GM12878 (cell line): ENCODE data around the gene CHD9. TPM values are rescaled to one million over a fixed set of nuclear protein-coding genes. Genes with fewer than 3 reads are reported as not detected.

Source experiments
- ATAC-seq: fragments of 200-7000 bp; cut with Tn5 transposase; 3 replicates; pipeline ENCODE4 v1.9.1; 2020; ENCODE audit warnings: mild to moderate bottlenecking, moderate library complexity
- BruUV-seq: library from RNA; stranded (reverse); fragments of 400-500 nt; replicated peaks from 2 replicates; lab custom pipeline; 2021; lab: Mats Ljungman, UMichigan
- CTCF ChIA-PET: fragments of 300-600 bp; sonication (Branson Sonifier 250); formaldehyde crosslinking; extraction: SDS; loops from one replicate; lab custom pipeline; 2021; ENCODE audit warnings: inconsistent platforms; lab: Yijun Ruan, JAX
- POLR2A ChIA-PET: fragments of 350-600 bp; formaldehyde crosslinking; extraction: SDS; loops from one replicate; lab custom pipeline; 2021; ENCODE audit warnings: inconsistent platforms; lab: Charles Lee
- RAD21 ChIA-PET: fragments of 300-600 bp; sonication (Branson Sonifier 250); formaldehyde crosslinking; loops from one replicate; lab custom pipeline; 2023; ENCODE audit warnings: antibody characterized with exemption; ENCODE audit not compliant: unreplicated experiment; lab: Charles Lee
- SMC1A ChIA-PET: fragments of 300-600 bp; sonication (Branson Sonifier 250); formaldehyde crosslinking; loops from one replicate; lab custom pipeline; 2023; ENCODE audit not compliant: unreplicated experiment, uncharacterized antibody; lab: Charles Lee
- DNase-seq: peaks from one replicate; pipeline ENCODE4 v3.0.0-alpha.2; 2011; ENCODE audit warnings: low read depth, low spot score
- FAIRE-seq: peaks from 3 replicates; lab custom pipeline; 2011; peaks lifted over from hg19 to GRCh38; lab: Jason Lieb, UNC
- H2AFZ ChIP-seq: 2 replicates; pipeline ENCODE4 v1.6.0; 2011; ENCODE audit warnings: low read depth, low read length, control low read depth; ENCODE audit not compliant: control insufficient read depth
- H3K27ac ChIP-seq: 2 replicates; pipeline ENCODE4 v1.5.1; 2011; ENCODE audit warnings: control low read depth; ENCODE audit not compliant: control insufficient read depth, insufficient read depth
- H3K27me3 ChIP-seq, 2 experiments: replicated peaks in 1 of 2; 2 replicates each; pipeline versions ENCODE4 v1.6.0 to v1.6.1; 2011; ENCODE audit warnings: low read length in 1 of 2; ENCODE audit not compliant: control insufficient read depth in 2 of 2, insufficient read depth in 2 of 2
- H3K36me3 ChIP-seq, 2 experiments: 2 replicates each; pipeline ENCODE4 v1.5.1; 2011; ENCODE audit warnings: low read length in 1 of 2; ENCODE audit not compliant: control insufficient read depth in 2 of 2, insufficient read depth in 2 of 2
- H3K4me1 ChIP-seq: 2 replicates; pipeline ENCODE4 v1.6.1; 2011; ENCODE audit warnings: mild to moderate bottlenecking, low read length, moderate library complexity, mixed read lengths; ENCODE audit not compliant: control insufficient read depth, insufficient read depth
- H3K4me2 ChIP-seq: 2 replicates; pipeline ENCODE4 v1.6.0; 2011; ENCODE audit warnings: control low read depth; ENCODE audit not compliant: control insufficient read depth, insufficient read depth
- H3K4me3 ChIP-seq: fragments of 200-600 bp; sonication (generic); 2 replicates; pipeline ENCODE4 v1.5.1; 2016
- H3K79me2 ChIP-seq: 2 replicates; pipeline ENCODE4 v1.6.0; 2011; ENCODE audit warnings: low read length; ENCODE audit not compliant: control insufficient read depth, insufficient read depth
- H3K9ac ChIP-seq: 2 replicates; pipeline ENCODE4 v1.8.0; 2011; ENCODE audit warnings: low read length, control low read depth, mixed read lengths; ENCODE audit not compliant: control insufficient read depth, insufficient read depth
- H3K9me3 ChIP-seq: replicated peaks from 3 replicates; pipeline ENCODE4 v1.5.1; 2011; ENCODE audit warnings: mild to moderate bottlenecking, low read length; ENCODE audit not compliant: control insufficient read depth, insufficient read depth
- H4K20me1 ChIP-seq: 2 replicates; pipeline ENCODE4 v1.6.0; 2011; ENCODE audit not compliant: control insufficient read depth, insufficient read depth
- ETV6 ChIP-seq, 2 experiments: fragments of 450-650 bp in 1 of 2; IDR thresholded peaks in 1 of 2; conservative IDR thresholded peaks in 1 of 2; 2 replicates each; pipeline ENCODE4 v1.6.1; 2014; ENCODE audit warnings: antibody characterized with exemption in 1 of 2, borderline replicate concordance in 1 of 2, low read depth in 1 of 2, mild to moderate bottlenecking in 1 of 2, moderate library complexity in 1 of 2
- NFXL1 ChIP-seq: fragments of 450-650 bp; IDR thresholded peaks from 2 replicates; pipeline ENCODE4 v1.6.1; 2017; ENCODE audit warnings: antibody characterized with exemption, mild to moderate bottlenecking, borderline replicate concordance
- NR2C2 ChIP-seq: IDR thresholded peaks from 2 replicates; pipeline ENCODE4 v1.6.1; 2011; ENCODE audit warnings: borderline replicate concordance, low read depth; ENCODE audit not compliant: control insufficient read depth, insufficient read length
- NR2F1 ChIP-seq: fragments of 450-650 bp; conservative IDR thresholded peaks from 2 replicates; pipeline ENCODE4 v1.6.1; 2017; ENCODE audit warnings: mild to moderate bottlenecking
- POLR2AphosphoS2 ChIP-seq: IDR thresholded peaks from 2 replicates; pipeline ENCODE4 v1.6.1; 2011; ENCODE audit warnings: low read depth, mild to moderate bottlenecking, low read length, improper control_type of control experiment, moderate library complexity
- SREBF1 ChIP-seq: IDR thresholded peaks from 2 replicates; pipeline ENCODE4 v1.6.1; 2012; ENCODE audit warnings: mild to moderate bottlenecking, low read length
- SUZ12 ChIP-seq: fragments of 200-600 bp; sonication (generic); IDR thresholded peaks from one replicate; pipeline ENCODE4 v1.6.1; 2018; ENCODE audit warnings: antibody characterized with exemption, mild to moderate bottlenecking; ENCODE audit not compliant: unreplicated experiment
- ZNF592 ChIP-seq: fragments of 450-650 bp; IDR thresholded peaks from 2 replicates; pipeline ENCODE4 v1.6.1; 2017; ENCODE audit warnings: mild to moderate bottlenecking, moderate library complexity
- ZNF622 ChIP-seq: fragments of 450-650 bp; IDR thresholded peaks from 2 replicates; pipeline ENCODE4 v1.6.1; 2017; ENCODE audit warnings: mild to moderate bottlenecking, inconsistent platforms
- WGBS: methylation state at CpG from one replicate; pipeline ENCODE4 v1.1.6; 2016; ENCODE audit warnings: low lambda C conversion rate; ENCODE audit not compliant: insufficient replicate concordance, insufficient coverage; ENCODE audit errors: missing lambda C conversion rate; 5-methylcytosine and 5-hydroxymethylcytosine counted together
- in situ Hi-C: fragments of 300-500 bp; cut with MboI; formaldehyde crosslinking; loops from 9 replicates; pipeline ENCODE4 v1.14.3; 2018; ENCODE audit warnings: mixed read lengths
- intact Hi-C: fragments of 100-400 bp; cut with micrococcal nuclease; formaldehyde crosslinking; loops from one replicate; pipeline ENCODE4 v1.14.2; 2022; ENCODE audit not compliant: unreplicated experiment
- polyA plus RNA-seq, 11 experiments: library from polyadenylated mRNA; depleted of rRNA in 4 of 11; unstranded in 6 of 11; stranded (reverse) in 5 of 11; fragments of >200 nt; fragmentation: Nextera tagmentation in 4 of 11; fragmentation: Illumina TruSeq in 1 of 11; extraction: Ambion mirVana in 4 of 11; extraction: Trizol in 1 of 11; gene quantifications; 1 replicate in 1 of 11; 2 replicates in 10 of 11; pipeline versions ENCODE4 v1.2.1 to v1.2.3, GENCODE V29; 2011 to 2016; ENCODE audit warnings: inconsistent platforms in 2 of 11, missing spikeins in 2 of 11, low read depth in 1 of 11
- total RNA-seq, 4 experiments: library from RNA; depleted of rRNA in 3 of 4; stranded (reverse); fragments of >200 nt in 3 of 4; fragmentation: Illumina TruSeq in 1 of 4; extraction: Trizol in 1 of 4; gene quantifications; 2 replicates each; pipeline versions ENCODE4 v1.2.1 to v1.2.3, GENCODE V29; 2013 to 2021

CHD9 gene
- total and polyA plus RNA-seq, 10 of the 15 experiments (the other 5 are each of a cell fraction or from before 2014, with no cell fraction given): 29.2 to 95.7 (median 54.3) TPM

- Histone ChIP-seq H3K4me3 (no peak overlapping the region), H2AFZ (no peak overlapping the region), H3K36me3 (peaks cover 0 to 1% of the 10 kb centered on the region in 2 experiments; a peak in 2 of 4 replicates), H3K9ac (peak overlapping the region; percentile 45; the same call in 1 of the 2 replicates), H3K79me2 (peaks cover 50% of the 10 kb centered on the region), H4K20me1 (no peaks in the 10 kb centered on the region), H3K4me1 (peaks cover 55% of the 10 kb centered on the region), H3K4me2 (peak overlapping the region; percentile 84), H3K27ac (peak overlapping the region; percentile 85), H3K9me3 (no peaks in the 10 kb centered on the region)
- in situ Hi-C loops: no loop called here
- DNase-seq (no peak), ATAC-seq (no peak)
- ChIA-PET POLR2A (interaction anchor here (0.6 to 4.7 kb wide), 5 partner anchors 10 to 106 kb away, joined by 3 to 66 read pairs (median 3); no protein-coding TSS in a partner anchor), CTCF (interaction anchor here (0.7 to 2.8 kb wide), 5 partner anchors 11 to 38 kb away, joined by 5 to 14 read pairs (median 7); partner anchors contain the start of gene CHD9)
- intact Hi-C loops: no loop called here
- TF ChIP-seq POLR2AphosphoS2: no peak
- TF ChIP-seq, all 136 proteins: peak for 0
- H3K27me3 ChIP-seq: no peaks in the 10 kb centered on the region
- BruUV-seq: no TSS peak
- no peak for FAIRE-seq
- RAD21 ChIA-PET: interaction anchor here (1.3 to 5.6 kb wide), 4 partner anchors 25 to 38 kb away, joined by 4 to 97 read pairs (median 9); partner anchors contain the start of gene CHD9
- WGBS: over 99% methylated on average over 5 of the region's 5 CpGs
- SMC1A ChIA-PET: interaction anchor here (0.9 to 5.2 kb wide), 9 partner anchors 7 to 114 kb away, joined by 4 to 89 read pairs (median 5); no protein-coding TSS in a partner anchor
Observed at GRCh38 chr16:53093162-53093744, 38.5 kb downstream of the CHD9 start.

GRCh38 chr16:53094013-53094630 is 39.3 kb downstream of the CHD9 start:
- Histone ChIP-seq H3K4me2 (peak overlapping the region; percentile 84), H3K9me3 (no peaks in the 10 kb centered on the region), H3K9ac (peak overlapping the region; percentile 45), H3K4me3 (no peak overlapping the region), H4K20me1 (no peaks in the 10 kb centered on the region), H3K27ac (peak overlapping the region; percentile 85), H3K27me3 (no peaks in the 10 kb centered on the region), H3K36me3 (peaks cover 0 to 1% of the 10 kb centered on the region in 2 experiments; a peak in 2 of 4 replicates), H3K79me2 (peaks cover 50% of the 10 kb centered on the region), H2AFZ (peak overlapping the region; percentile 29), H3K4me1 (peaks cover 60% of the 10 kb centered on the region)
- FAIRE-seq: no peak
- ChIA-PET CTCF (interaction anchor here (1.0 to 2.7 kb wide), 3 partner anchors 22 to 39 kb away, joined by 5 to 11 read pairs (median 7); partner anchors contain the start of gene CHD9), POLR2A (interaction anchor here (1.1 to 4.7 kb wide), 3 partner anchors 15 to 105 kb away, joined by 3 to 66 read pairs (median 12); no protein-coding TSS in a partner anchor), SMC1A (interaction anchor here (0.9 to 11.1 kb wide), 7 partner anchors 10 to 113 kb away, joined by 4 to 270 read pairs (median 6); partner anchors contain the start of gene CHD9), RAD21 (interaction anchor here (1.5 to 5.6 kb wide), 3 partner anchors 26 to 38 kb away, joined by 6 to 97 read pairs (median 12); partner anchors contain the start of gene CHD9)
- BruUV-seq: no TSS peak
- intact Hi-C loops (no loop called here), in situ Hi-C loops (no loop called here)
- DNase-seq: peak; percentile 45
- WGBS: 2% methylated on average over 10 of the region's 10 CpGs
- peak; percentile 55 for ATAC-seq
- TF ChIP-seq ETV6 (conservative IDR thresholded peaks at IDR 0.05 in 1 of 2, IDR thresholded peaks at IDR 0.05 in 1 of 2; ENCODE audit: borderline replicate concordance in 1 of 2, low read depth in 1 of 2) (peak in 1 of 2 experiments; percentile 60; a peak in 1 of 4 replicates), NFXL1 (no peak), SREBF1 (no peak), ZNF592 (no peak), NR2C2 (no peak), SUZ12 (no peak), NR2F1 (peak; percentile 51), ZNF622 (no peak)
